Activated CD4-positive, CD25-positive, alpha-beta regulatory T cell treated with anti-CD3 and anti-CD28 coated beads, Interleukin-2, amount 50 U/mL, for 72 hours (primary cell): ENCODE measurements around the gene TMEM237.
"Not testable (repeated sequence)": the region's sequence is repeated elsewhere in the genome, so short reads cannot be mapped to it uniquely, and the experiment has no call there.

ENCODE experiments used
- DNase-seq: peaks from one replicate; pipeline ENCODE4 v3.0.0; 2021

The TMEM237 gene, protein sequence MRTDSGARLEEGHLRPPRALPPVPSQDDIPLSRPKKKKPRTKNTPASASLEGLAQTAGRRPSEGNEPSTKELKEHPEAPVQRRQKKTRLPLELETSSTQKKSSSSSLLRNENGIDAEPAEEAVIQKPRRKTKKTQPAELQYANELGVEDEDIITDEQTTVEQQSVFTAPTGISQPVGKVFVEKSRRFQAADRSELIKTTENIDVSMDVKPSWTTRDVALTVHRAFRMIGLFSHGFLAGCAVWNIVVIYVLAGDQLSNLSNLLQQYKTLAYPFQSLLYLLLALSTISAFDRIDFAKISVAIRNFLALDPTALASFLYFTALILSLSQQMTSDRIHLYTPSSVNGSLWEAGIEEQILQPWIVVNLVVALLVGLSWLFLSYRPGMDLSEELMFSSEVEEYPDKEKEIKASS

DNA sequence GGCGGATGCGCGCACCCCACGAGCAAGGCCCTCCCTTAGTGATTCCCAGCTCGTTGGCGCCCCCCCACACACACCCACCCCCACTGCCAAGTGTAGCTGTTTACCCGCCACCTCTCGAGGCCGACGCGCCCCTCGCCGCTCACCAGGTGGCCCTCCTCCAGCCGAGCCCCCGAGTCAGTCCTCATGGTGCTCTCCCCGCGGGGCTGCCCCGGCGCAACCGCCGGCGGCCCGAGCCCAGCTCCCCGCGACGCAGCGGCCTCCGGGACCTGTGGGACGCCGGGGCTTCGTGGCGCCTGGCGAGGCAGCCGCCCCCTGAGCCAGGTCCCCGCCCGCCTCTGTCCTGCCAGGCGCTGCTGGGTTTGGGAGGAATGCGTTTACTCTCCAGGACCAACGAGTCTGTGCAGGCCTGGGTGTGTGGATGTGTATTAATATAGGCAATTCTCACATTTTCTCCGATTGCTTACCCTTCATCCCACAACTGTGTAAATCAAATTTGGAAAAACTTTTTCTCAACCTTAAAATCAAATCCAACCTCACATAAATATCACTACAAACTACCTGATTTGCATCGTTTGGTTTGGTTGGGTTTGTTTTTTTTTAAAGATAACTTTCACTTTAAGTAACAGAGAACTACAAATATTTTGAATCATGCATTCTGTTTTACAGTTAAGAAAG is at the start of gene TMEM237:
Gene TMEM237, minus strand, starts transcription at position 288 of the 675 bp plus-strand sequence. Its CDS starts 103 bp downstream, at position 185.
- DNase-seq: peak; percentile 54

DNA sequence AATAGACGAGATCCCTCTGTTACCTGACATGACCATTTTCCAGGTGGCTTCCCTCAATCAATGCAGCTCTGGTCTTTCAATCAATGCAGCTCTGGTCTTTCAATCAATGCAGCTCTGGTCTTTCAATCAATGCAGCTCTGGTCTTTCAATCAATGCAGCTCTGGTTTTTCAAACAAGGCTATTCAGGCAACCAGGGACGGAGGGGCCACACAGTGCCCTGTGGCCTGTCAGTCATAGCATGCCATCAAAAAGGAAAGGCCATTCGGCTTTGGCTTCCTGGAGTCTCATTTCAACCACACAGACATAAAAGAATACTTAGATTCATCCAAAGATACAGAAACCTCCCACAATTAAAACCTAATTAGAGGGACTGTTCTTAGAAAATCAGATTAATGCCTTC is 41.9 kb upstream of the TMEM237 start:
- DNase-seq: no peak

DNA sequence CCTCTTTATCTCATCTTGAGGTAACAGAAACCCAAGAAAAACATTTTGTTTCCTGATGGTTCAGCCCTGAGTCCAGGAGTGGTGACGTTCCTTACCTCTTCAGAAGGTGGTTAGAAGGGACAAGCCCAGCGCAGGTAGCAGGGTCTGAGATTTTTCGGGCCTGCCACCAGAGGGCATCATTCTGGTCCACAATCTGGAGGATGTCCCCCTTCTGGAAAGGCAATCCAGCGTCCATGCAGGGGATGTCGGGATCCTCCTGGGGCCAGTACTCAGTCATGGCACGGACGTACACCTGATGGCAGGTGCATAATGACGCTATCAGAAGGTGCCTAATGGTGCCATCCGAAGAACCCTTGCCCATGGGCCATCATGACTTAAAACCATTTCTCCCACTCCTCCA is 37.4 kb upstream of the TMEM237 start:
- DNase-seq: no peak

DNA sequence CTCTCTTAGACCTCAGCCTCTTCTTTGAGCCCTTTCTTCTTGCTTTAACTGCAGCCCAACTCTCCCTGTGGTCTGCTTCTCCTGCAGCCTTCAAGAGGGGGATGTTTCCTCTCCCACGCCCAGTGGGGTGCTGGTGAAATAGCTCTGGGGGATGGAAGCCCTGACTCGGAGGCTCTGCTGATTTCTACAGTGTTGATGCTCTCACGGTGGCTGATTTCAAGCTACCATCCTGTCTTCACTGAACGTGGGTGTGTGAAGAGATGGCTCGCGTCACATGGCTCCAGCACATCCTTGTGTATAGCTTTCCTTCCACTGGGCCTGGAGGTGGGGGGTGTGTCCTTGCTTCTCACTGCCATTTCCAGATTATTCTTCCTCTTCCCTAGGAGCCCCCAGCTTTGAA is 35.1 kb upstream of the TMEM237 start:
- DNase-seq: no peak

DNA sequence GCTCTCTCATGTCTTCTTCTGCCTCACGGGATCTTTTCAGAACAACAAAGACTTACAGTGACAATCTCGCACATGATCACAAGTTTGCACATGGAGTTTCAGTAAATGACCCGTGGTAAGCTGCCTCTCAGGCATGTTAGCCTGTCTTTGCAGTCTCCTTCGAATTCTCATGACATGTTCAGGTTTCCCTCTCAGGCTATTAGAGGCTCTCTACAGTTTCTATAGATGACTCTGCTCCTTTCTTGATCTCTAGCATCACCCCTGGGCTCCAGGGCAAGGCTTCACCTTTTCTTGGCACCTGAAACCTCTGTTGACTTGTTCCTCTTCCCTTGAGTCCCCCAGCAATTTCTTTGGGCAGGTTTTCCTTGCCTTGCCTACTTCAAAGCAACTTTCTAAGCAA is 32.2 kb upstream of the TMEM237 start:
- DNase-seq: no peak

DNA sequence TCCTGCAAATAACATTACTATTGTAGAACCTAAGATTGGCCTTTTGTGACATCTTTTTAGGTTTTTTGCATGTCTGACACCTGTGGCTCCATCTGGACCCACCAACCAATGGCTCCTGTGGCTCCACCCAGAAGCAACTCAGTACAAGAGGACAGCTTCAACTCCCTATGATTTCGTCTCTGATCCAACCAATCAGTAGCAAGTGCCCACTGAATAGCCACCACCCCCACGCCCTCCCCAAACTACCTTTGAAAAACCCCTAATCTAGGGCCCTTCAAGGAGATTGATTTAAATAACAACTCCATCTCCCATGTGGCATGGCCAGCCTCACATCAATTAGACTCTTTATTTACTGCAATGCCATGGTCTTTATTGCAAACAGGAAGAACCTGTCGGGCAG is 31.5 kb upstream of the TMEM237 start:
- no peak for DNase-seq

DNA sequence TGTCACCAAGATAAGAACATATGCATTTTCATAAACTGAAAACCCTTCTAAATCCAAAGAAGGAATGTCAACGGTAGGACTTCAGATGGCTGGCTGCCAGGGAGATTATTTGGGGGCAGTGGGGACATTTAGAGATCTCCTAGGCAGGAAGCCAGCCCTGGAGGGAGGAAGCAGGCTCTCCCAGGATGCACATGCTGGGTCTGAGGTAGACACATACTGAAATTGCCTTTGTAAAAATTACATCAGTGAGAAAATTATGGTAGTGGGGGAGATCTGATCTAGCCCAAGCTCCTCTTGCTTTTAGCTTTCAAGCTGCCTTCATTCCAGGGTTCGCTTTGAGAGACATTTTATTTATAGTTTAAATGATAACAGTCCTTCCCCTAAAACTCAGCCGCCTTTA is 31.0 kb upstream of the TMEM237 start:
- DNase-seq: no peak

DNA sequence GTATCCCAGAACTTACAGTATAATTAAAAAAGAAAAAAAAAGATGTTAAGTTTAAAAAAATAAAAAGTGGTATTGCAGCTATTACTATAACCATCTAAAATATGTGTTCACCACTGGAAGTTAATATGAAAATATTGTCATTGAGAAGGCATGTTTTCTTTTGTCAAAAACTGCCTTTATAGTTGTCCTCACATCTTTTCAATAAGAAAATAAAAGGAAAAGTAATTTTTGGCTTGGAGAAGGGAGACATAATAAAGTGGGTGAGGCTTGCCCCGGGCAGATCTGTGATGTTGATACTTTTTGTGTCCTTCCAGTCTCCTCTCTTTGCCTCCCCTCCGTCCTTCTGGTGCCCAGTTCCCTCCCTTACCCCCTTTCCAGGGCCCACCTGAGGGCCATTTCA is 30.2 kb upstream of the TMEM237 start:
- DNase-seq: no peak

DNA sequence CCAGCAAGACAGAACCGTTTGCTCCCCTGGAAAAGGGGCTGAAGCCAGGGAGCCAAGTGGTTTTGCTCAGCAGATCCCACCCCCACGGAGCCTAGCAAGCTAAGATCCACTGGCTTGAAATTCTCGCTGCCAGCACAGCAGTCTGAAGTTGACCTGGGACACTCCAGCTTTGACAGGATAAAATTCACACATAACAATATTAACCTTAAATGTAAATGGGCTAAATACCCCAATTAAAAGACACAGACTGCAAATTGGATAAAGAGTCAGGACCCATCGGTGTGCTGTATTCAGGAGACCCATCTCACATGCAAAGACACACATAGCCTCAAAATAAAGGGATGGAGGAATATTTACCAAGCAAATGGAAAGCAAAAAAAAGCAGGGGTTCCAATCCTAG is 27.9 kb upstream of the TMEM237 start:
- DNase-seq: not testable (repeated sequence)

DNA sequence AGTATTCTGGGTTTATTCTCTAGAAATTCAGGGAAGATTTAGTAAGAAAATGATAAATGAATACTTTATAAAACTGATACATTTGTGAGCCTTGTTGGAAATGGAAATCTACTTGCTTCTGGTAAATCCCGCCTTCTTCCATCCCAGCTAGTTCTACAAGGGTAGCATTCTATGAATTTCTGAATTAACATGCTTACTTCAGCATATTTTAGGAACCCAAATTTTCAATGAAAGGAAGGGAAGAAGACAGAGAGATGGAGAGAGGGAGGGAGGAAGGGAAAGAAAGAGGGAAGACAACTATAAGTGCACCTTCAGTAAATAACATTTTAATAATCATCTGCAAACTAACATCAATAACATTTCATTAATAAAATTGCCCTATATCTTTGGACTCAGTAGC is 26.6 kb upstream of the TMEM237 start:
- no peak for DNase-seq

DNA sequence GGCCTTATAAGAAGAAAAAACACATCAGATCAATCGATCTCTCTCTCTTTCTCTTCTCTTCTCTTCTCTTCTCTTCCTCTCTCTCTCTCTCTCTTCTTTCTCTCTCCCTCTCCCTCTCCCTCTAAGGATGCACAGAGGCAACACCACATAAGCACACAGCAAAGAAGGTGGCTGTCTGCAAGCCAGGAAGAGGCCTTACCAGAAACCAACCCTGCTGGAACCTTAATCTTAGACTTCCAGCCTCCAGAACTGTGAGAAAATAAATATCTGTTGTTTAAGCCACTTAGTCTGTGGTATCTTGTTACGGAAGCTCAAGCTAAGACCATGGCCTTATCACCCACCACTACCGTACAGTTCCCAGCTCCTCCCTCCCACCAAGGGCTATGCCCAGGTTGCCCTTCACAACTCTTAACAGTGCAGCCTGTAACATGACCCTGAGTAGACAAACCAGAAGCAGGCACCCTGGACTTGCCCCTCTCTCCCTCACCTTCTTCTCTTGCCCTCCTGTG is 25.2 kb upstream of the TMEM237 start:
- no peak for DNase-seq

DNA sequence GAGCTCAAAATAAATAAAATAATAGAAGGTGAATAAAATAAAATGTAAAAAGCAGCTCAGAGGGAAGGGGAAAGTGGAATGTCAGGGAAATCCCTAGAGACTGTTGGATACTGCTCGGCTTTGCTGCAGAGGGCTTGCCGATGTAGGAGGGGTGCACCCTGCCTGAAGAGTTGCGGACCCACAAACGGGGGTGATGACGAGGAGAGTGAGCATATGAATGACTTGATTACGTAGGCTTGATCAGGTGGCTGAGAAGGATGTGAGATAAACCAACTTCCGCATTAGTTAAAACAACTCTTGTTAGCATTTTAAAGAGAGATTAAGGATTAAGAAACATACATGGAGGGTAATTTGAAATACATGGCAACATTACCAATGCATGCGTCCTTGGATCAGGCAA is 21.0 kb upstream of the TMEM237 start:
- no peak for DNase-seq

DNA sequence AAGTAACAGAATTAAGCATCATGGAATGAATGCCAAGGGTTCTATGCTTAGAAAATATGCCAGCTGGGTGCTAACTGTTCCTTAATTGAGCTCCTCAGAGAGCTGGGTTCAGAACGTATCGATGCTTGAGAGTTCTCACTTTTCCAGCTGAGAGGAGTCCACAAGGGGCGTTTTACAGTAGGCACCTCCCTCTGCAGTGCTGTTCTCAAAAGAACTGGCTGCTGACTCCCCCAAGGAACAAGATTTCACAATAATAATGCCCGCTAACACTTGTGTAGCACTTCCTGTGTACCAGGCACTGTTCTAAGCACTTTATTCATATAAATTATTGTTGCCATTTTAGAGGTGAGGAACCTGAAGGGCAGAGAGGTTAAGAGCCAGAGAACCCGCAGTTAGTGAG is 18.1 kb upstream of the TMEM237 start:
- no peak for DNase-seq

DNA sequence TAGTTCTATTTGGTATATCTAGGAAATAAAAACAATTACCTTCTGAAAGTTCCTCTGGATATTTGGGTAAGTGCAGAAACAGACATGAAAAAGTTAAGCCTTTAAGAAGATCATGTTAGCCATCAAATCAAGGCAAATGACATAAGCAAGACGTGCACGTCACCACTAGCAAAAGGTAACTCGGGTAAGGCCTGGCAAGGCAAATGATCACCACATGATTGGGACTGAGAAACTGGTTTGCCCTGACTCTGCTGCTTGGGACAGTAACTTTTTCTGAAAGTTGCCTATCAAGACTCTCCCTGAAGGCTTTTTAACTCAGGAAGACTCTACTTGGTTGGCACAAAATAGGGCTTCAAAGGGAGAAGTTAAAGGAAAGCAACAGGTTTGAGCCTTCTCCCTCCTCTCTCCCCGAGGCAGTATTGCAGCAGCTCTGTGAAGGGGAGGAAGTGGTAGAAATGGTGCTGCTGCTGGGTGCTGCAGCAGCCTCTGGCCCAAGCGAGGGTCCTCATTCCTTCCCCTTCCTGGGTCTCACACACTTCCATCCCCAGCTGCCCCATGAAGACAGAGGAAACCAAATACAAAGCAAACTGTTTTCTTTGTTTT is 17.1 kb upstream of the TMEM237 start:
- no peak for DNase-seq

DNA sequence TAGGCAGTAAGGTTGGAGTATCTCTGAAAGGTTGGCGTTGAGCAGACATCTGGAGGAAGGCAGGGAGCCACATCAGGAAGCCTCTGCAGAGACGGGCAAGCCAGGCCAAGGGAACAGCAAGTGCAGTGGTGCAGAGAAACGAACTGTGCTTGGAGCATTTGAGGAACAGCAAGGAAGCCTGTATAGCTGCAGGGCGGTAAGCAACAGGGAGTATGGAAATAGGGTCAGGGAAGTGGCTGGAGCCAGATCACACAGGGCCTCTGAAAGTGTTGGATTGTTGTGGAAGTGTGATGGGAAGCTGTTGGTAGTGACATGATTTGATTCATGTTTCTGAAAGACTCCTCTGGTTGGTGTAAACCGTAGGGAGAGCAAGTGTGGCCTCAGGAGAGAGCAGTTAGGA is 13.4 kb upstream of the TMEM237 start:
- no peak for DNase-seq

DNA sequence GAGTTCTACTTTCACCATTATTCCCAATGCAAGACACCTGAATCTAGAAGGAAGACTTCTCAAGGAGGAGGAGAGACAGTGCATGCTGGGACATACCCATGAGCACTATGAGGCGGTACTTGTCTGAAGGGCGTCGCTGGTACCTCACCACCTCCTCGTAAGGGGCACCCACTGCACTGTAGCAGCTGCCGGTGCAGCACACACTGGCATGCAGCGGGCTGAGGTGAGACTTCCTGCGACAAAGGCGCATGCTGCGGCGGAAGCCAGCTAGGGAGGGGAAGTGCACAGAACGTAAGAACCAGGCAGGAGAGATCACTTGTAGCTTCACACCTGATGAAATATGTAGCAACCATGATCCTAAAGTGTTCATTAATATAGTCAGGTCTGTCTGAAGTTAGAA is 12.8 kb upstream of the TMEM237 start:
- no peak for DNase-seq

DNA sequence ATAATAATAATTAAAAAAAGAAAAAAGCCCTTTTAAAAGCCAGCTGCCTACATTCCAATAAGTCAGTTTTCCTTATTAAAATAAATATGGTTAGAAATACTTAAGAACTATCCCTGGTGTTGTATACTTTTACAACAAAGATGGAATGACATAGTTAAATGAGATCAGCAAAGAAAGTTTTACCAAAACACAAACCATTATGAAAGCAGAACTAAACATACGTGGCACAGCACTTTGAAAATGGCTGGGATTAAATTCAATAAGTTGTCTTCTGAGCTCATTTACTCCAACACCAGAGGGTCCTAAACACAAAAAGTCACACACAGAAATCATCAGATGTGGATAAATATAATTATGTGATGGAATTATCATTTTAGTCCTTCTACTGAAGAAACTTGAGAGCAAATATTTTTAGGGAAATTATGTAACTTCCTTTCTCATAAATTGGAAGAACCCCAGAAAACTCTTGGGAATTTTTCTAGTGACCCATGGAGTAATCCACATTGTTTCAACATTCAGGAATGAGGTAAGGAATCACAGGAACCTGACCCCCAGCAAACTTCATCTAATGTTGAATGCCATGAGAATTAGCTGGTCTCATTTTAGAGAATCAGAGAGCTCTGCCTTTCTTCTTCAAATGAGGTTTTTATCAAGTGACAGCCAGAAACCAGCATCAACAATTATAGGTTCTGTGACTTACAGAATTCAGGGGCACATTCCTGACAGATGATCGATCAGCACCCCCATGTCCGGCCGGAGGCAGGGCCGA is 11.5 kb upstream of the TMEM237 start:
- no peak for DNase-seq

DNA sequence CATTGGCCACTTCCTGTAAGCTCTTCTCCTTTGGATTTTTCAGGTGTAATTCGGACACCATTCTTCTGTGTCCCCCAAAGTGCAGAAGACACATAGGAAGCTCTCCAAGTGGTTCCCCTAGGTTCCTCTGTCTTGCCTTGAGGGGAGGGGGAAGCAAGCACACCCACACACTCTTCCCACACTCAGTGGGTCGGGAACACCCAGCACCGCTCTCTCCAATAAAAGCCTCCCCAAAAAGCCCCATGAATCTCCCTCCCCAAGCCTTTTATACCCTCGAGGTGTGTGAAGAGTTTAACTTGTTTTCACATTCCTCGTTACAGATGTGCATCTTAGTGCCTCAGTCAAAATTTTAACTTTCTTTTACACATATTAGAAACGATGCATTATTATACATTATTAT is 9.9 kb upstream of the TMEM237 start:
- no peak for DNase-seq

DNA sequence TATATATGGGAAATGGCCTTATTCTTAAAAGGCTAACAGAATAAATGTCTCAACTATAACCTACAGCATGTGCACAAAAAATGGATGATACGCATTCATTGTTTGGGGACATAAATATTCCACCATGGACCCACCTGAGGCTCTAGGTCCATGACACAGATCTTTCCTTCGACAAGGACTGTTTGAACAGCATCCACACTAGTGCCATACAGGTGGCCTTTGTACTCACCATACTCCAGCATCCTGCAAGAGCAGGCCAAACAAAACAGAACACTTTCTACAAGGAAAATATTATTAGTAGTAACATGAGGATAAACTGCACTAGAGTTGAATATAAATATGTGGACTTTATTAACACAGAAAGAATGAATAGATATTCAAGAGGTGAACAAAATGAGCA is 6.1 kb upstream of the TMEM237 start:
- no peak for DNase-seq

DNA sequence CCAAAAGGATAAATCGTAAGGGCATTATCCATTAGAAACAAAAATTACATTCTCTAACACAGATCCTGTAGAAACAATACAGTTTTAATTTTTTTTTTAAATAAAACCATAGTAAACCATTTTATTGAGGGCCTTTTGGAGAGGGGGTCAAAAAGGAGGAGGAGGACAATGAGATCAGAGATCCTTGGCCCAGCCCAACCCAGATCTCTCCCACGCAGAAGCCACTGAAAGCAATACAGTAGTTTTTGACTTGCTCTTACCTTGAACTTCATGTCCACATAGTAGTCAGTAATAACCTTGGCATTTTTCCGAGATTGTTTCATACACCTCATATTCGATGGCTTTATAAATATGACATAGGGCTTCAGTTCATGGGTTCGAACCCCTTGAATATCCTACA is 4.1 kb upstream of the TMEM237 start:
- no peak for DNase-seq

DNA sequence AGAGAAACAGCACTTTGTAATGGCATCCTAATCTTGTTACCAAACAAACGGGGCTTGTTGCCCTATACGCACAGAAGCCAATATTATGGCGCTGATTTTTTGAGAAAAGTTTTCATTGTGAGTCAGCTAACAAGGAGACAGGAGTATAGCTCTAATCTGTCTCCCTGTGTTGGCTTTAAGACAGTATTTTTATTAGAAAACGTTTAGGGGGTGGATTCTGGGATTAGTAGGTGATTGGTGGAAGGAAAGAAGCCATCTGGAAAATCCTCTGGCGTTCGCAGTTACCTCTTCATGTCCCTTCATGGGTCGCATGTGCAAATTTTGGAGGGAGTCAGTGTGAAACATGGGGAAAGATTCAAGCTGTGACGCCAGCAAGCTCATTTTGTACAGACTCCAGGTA is 698 bp upstream of the TMEM237 start:
- no peak for DNase-seq

DNA sequence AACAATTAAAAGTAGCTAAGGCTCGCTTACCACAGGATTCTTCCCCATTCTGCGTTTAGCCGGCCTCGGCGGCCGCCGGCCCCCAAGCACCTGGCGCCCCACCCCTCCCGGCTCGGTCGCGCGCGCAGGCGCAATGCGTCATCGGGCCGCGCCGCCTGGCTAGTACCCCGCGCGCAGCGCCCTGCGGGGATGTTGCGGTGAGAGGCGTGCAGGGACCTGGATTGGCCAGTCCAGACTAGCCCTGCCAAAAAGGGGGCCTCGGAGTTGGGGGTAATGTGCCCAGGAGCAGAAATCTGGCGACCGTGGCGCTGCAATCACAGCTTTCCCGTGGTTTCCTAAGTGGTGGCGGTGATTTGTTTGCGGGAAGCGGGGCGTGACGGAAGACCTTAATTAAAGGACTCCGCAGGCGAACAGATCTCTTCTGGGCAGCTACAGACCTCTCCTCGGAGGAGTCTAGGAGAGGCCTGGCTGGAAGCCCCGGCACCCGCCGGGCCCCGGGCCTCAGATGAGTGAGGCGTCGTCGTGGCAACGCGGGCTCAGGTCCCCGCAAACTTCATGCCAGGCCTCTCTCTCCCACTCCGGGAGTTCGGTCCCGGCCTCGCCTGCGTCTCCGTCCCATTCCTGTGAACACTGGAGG is 606 bp downstream of the TMEM237 start:
- peak; percentile 90 for DNase-seq

DNA sequence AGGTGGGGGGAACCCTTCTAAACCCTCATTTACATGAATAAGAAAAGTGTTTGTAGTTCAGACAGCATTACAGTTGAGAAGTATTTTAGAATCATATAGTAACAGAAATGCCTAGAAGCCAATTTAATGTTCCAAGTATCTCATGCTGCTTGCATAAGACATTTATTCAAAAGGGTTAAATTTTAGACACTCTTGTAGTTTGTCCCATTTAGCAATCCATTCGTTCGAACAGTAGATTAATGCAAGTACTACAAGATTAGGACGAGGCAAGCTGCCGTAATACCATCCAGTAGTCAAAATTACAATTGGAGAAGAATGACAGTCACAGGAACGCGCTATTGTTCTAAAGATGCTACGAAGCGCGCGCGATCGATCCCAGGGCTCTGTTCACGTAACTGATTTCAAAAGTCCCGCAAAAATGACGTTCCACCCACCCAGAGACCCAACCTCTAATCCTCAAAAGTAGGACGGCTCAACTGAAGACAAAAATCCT is 1.2 kb downstream of the TMEM237 start:
- DNase-seq: no peak
